GM12878 (cell line): Measurements from ENCODE around the gene PDPK1.
"Not testable (repeated sequence)": the region's sequence is repeated elsewhere in the genome, so short reads cannot be mapped to it uniquely, and the experiment has no call there.

Experiments
- MAX ChIP-seq: IDR thresholded peaks from 2 replicates; pipeline ENCODE4 v1.6.1; 2012; ENCODE audit warnings: low read depth, low read length, improper control_type of control experiment
- RAD21 ChIP-seq: IDR thresholded peaks from 2 replicates; pipeline ENCODE4 v1.6.1; 2011; ENCODE audit warnings: mild to moderate bottlenecking, low read depth, low read length, moderate library complexity; ENCODE audit not compliant: insufficient read depth
- SIN3A ChIP-seq: IDR thresholded peaks from 2 replicates; pipeline ENCODE4 v1.6.1; 2012; ENCODE audit warnings: low read depth, low read length, improper control_type of control experiment
- SMARCA5 ChIP-seq: fragments of 450-650 bp; IDR thresholded peaks from 2 replicates; pipeline ENCODE4 v1.6.1; 2017; ENCODE audit warnings: mild to moderate bottlenecking
- SREBF1 ChIP-seq: IDR thresholded peaks from 2 replicates; pipeline ENCODE4 v1.6.1; 2012; ENCODE audit warnings: mild to moderate bottlenecking, low read length
- TAF1 ChIP-seq: IDR thresholded peaks from 2 replicates; pipeline ENCODE4 v1.6.1; 2011; ENCODE audit warnings: mild to moderate bottlenecking, low read depth, low read length, borderline replicate concordance
- TF ChIP-seq, protein P1 (sequence below): IDR thresholded peaks from 2 replicates; pipeline ENCODE4 v1.6.1; 2012; ENCODE audit warnings: mild to moderate bottlenecking, low read depth, low read length
- TF ChIP-seq, protein P2 (sequence below): IDR thresholded peaks from 2 replicates; pipeline ENCODE4 v1.6.1; 2012; ENCODE audit warnings: low read depth, low read length, improper control_type of control experiment

DNA sequence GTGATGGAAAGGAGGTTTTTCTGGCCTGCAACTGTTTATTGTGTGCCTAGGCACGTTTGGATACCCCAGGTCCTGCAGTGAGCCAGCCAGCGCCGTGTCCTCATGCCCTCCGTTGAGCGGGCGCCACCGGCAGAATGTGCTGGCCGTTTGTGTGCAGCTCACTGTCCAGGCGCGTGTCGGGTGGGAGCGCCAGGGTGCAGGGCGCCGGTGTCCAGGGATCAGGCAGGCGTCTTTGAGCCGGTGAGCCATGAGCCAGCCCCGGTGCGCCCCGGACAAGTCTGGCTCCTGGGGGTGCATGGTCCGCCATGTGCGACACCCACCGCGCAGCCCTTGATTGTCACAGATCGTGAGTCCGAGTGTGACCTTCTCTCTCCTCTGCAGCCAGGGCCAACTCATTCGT is 39.2 kb downstream of the PDPK1 start:
- TF ChIP-seq, protein P1, sequence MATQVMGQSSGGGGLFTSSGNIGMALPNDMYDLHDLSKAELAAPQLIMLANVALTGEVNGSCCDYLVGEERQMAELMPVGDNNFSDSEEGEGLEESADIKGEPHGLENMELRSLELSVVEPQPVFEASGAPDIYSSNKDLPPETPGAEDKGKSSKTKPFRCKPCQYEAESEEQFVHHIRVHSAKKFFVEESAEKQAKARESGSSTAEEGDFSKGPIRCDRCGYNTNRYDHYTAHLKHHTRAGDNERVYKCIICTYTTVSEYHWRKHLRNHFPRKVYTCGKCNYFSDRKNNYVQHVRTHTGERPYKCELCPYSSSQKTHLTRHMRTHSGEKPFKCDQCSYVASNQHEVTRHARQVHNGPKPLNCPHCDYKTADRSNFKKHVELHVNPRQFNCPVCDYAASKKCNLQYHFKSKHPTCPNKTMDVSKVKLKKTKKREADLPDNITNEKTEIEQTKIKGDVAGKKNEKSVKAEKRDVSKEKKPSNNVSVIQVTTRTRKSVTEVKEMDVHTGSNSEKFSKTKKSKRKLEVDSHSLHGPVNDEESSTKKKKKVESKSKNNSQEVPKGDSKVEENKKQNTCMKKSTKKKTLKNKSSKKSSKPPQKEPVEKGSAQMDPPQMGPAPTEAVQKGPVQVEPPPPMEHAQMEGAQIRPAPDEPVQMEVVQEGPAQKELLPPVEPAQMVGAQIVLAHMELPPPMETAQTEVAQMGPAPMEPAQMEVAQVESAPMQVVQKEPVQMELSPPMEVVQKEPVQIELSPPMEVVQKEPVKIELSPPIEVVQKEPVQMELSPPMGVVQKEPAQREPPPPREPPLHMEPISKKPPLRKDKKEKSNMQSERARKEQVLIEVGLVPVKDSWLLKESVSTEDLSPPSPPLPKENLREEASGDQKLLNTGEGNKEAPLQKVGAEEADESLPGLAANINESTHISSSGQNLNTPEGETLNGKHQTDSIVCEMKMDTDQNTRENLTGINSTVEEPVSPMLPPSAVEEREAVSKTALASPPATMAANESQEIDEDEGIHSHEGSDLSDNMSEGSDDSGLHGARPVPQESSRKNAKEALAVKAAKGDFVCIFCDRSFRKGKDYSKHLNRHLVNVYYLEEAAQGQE, result not testable (repeated sequence)
- not testable (repeated sequence) for TF ChIP-seq SMARCA5, MAX, RAD21, TAF1, SIN3A, SREBF1
- TF ChIP-seq, protein P2, sequence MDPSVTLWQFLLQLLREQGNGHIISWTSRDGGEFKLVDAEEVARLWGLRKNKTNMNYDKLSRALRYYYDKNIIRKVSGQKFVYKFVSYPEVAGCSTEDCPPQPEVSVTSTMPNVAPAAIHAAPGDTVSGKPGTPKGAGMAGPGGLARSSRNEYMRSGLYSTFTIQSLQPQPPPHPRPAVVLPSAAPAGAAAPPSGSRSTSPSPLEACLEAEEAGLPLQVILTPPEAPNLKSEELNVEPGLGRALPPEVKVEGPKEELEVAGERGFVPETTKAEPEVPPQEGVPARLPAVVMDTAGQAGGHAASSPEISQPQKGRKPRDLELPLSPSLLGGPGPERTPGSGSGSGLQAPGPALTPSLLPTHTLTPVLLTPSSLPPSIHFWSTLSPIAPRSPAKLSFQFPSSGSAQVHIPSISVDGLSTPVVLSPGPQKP, result not testable (repeated sequence)
